ENCODE data around the gene ULK4.

- TF ChIP-seq, protein P1, sequence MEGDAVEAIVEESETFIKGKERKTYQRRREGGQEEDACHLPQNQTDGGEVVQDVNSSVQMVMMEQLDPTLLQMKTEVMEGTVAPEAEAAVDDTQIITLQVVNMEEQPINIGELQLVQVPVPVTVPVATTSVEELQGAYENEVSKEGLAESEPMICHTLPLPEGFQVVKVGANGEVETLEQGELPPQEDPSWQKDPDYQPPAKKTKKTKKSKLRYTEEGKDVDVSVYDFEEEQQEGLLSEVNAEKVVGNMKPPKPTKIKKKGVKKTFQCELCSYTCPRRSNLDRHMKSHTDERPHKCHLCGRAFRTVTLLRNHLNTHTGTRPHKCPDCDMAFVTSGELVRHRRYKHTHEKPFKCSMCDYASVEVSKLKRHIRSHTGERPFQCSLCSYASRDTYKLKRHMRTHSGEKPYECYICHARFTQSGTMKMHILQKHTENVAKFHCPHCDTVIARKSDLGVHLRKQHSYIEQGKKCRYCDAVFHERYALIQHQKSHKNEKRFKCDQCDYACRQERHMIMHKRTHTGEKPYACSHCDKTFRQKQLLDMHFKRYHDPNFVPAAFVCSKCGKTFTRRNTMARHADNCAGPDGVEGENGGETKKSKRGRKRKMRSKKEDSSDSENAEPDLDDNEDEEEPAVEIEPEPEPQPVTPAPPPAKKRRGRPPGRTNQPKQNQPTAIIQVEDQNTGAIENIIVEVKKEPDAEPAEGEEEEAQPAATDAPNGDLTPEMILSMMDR (IDR thresholded peaks at IDR 0.05; ENCODE audit: insufficient read depth, low read length): no peak
- no peak for TF ChIP-seq REST (IDR thresholded peaks at IDR 0.05; ENCODE audit: insufficient replicate concordance, low read depth)
- TF ChIP-seq POLR2AphosphoS5 (IDR thresholded peaks at IDR 0.05; ENCODE audit: low read depth): no peak
- no peak for TF ChIP-seq SPI1 (IDR thresholded peaks at IDR 0.05; ENCODE audit: borderline replicate concordance, low read depth)
Observed at GRCh38 chr3:41299036-41299435, 662.9 kb downstream of the ULK4 start.
